A673 (cell line): ENCODE measurements around the gene TAF4.

Experiments
- CTCF ChIP-seq: fragments of 300-800, 200-600 bp; sonication (generic); conservative IDR thresholded peaks from 2 replicates; pipeline ENCODE4 v1.5.1; 2017; ENCODE audit warnings: low read depth, mild to moderate bottlenecking, antibody characterized with exemption, low read length, moderate library complexity, mixed read lengths
- EZH2 ChIP-seq: fragments of 200-600 bp; sonication (generic); IDR thresholded peaks from 2 replicates; pipeline ENCODE4 v1.6.1; 2017; ENCODE audit warnings: borderline replicate concordance, low read depth, mild to moderate bottlenecking, mixed read lengths, antibody characterized with exemption, low read length; ENCODE audit not compliant: poor library complexity, severe bottlenecking

DNA sequence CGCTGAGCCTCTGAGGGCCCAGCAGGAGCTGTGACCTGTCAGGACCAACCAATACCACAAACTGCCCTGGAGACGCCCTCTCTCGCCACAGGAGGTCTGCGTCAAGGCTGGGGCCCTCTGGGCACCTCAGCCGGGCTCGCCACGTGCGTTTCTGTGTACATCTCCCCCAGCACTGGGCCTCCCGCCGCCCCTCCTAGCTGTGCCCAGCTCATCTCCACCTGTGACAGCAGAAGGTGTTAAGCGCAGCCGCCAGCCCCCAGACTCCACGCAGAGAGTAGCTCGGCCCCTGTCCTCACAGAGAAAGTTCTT, 91.4 kb downstream of the TAF4 start:
- TF ChIP-seq CTCF (no peak), EZH2 (no peak)
